Ammon's horn (tissue), 1 donor: ENCODE results near the gene MMD2.
"Not testable (repeated sequence)": the region's sequence is repeated elsewhere in the genome, so short reads cannot be mapped to it uniquely, and the experiment has no call there.

ENCODE experiments used
- DNase-seq: peaks from one replicate; pipeline ENCODE4 v3.0.0-alpha.2; 2016; ENCODE audit warnings: low spot score

Gene MMD2

GRCh38 chr7:4893929-4894475 is 65.0 kb downstream of the MMD2 start:
- no peak for DNase-seq

- DNase-seq: not testable (repeated sequence)
Observed at GRCh38 chr7:4893188-4893587, 65.8 kb downstream of the MMD2 start.

GRCh38 chr7:4891522-4891921 is 67.5 kb downstream of the MMD2 start:
- DNase-seq: not testable (repeated sequence)

GRCh38 chr7:4889682-4890081 is 69.3 kb downstream of the MMD2 start:
- DNase-seq: no peak

- no peak for DNase-seq
Observed at GRCh38 chr7:4888161-4888560, 70.8 kb downstream of the MMD2 start.

- no peak for DNase-seq
Observed at GRCh38 chr7:4886671-4887070, 72.3 kb downstream of the MMD2 start.

GRCh38 chr7:4885317-4885807 is 73.6 kb downstream of the MMD2 start:
- no peak for DNase-seq

GRCh38 chr7:4884164-4884563 is 74.8 kb downstream of the MMD2 start:
- no peak for DNase-seq

GRCh38 chr7:4883372-4884144 is 75.4 kb downstream of the MMD2 start, which contains the start of gene RADIL:
TSS of gene RADIL (minus strand) at chr7:4883716. CDS start at chr7:4878139, 5,577 bp downstream.
- DNase-seq: peak; percentile 95

GRCh38 chr7:4883033-4883371 is 76.0 kb downstream of the MMD2 start:
- DNase-seq: no peak

- DNase-seq: peak; percentile 61
Observed at GRCh38 chr7:4882169-4883032, 76.6 kb downstream of the MMD2 start.

- DNase-seq: no peak
Observed at GRCh38 chr7:4880218-4880617, 78.8 kb downstream of the MMD2 start.

- DNase-seq: no peak
Observed at GRCh38 chr7:4879396-4880081, 79.4 kb downstream of the MMD2 start.

GRCh38 chr7:4878336-4879335 is 80.4 kb downstream of the MMD2 start:
- DNase-seq: peak; percentile 48

- no peak for DNase-seq
Observed at GRCh38 chr7:4876586-4876985, 82.4 kb downstream of the MMD2 start.

- no peak for DNase-seq
Observed at GRCh38 chr7:4875391-4875790, 83.6 kb downstream of the MMD2 start.

- DNase-seq: no peak
Observed at GRCh38 chr7:4873071-4873944, 85.7 kb downstream of the MMD2 start.

GRCh38 chr7:4871930-4872675 is 86.9 kb downstream of the MMD2 start:
- DNase-seq: no peak

- no peak for DNase-seq
Observed at GRCh38 chr7:4871056-4871680, 87.8 kb downstream of the MMD2 start.
